ENCODE results near the gene PRKCA.

DNA sequence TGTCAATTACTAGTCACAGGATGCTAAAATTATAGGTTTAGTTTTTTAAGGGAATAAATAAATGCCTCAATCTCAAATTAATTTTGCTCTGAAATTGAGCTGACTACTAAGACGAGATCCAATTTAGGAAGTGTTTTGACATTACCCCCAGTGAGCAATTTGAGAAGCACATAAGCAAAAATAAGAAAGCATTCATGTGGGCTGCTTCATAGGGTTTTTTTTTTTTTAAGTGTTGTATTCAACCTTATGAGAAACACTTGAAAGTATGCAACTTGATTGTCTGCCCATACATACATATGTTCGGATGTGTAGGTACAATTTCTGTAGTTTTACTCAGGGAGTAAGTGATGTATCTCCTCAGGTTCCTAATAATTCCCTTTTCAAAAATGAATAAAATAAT, 77.6 kb downstream of the PRKCA start:
- TF ChIP-seq CTCF (IDR thresholded peaks at IDR 0.05): no peak
- TF ChIP-seq POLR2A (IDR thresholded peaks at IDR 0.05): no peak
